ENCODE data around the gene TBC1D2B.
A peak's percentile ranks its signal among the peaks of the same experiment; 100 is the strongest.

TBC1D2B gene

GRCh38 chr15:78076231-78077052 lies 1.1 kb downstream of the TBC1D2B start (continued):
- TF ChIP-seq ZNF677 (tag by site-specific recombination; IDR thresholded peaks at IDR 0.05) (no peak), ZBTB20 (tag by site-specific recombination; IDR thresholded peaks at IDR 0.05) (0 out of 2 replicates have a peak, but pooled peaks have one; percentile 10), ZNF121 (tag by site-specific recombination; IDR thresholded peaks at IDR 0.05) (peak; percentile 99), ZNF174 (tag by site-specific recombination; IDR thresholded peaks at IDR 0.05) (no peak), ZNF664 (tag by site-specific recombination; IDR thresholded peaks at IDR 0.05) (peak; percentile 86), ZNF660 (tag by site-specific recombination; IDR thresholded peaks at IDR 0.05) (no peak), ZNF24 (tag by site-specific recombination; IDR thresholded peaks at IDR 0.05) (0 out of 2 replicates have a peak, but pooled peaks have one; percentile 29), SALL2 (tag by site-specific recombination; IDR thresholded peaks at IDR 0.05; ENCODE audit: borderline replicate concordance) (no peak), ZSCAN18 (tag by site-specific recombination; IDR thresholded peaks at IDR 0.05) (no peak), ZNF548 (tag by site-specific recombination; IDR thresholded peaks at IDR 0.05) (no peak)

- Histone ChIP-seq H3K36me3 (ENCODE audit: control insufficient read depth in 2 of 2, insufficient read depth in 1 of 2, low read length in 2 of 2) (peaks cover 0 to 4% of the 10 kb centered on the region in 2 experiments; a peak in 1 of 3 replicates), H3K4me1 (ENCODE audit: control insufficient read depth, insufficient read depth, low read length) (peaks cover 26% of the 10 kb centered on the region), H3K9me3 (ENCODE audit: control insufficient read depth, insufficient read depth, low read depth, low read length) (no peaks in the 10 kb centered on the region), H3K4me3 (ENCODE audit: low read depth, low read length) (peak overlapping the region; percentile 6), H3K27ac (ENCODE audit: extremely low read depth, low read depth, low read length) (peak overlapping the region; percentile 64)
- ChIA-PET CTCF (interaction anchor here (0.6 to 2.3 kb wide), 8 partner anchors 8 to 1748 kb away, joined by 3 to 12 read pairs (median 4); no protein-coding TSS in a partner anchor), POLR2A (interaction anchor here (0.7 to 1.2 kb wide), 4 partner anchors 13 to 71 kb away, joined by 3 to 4 read pairs (median 3); no protein-coding TSS in a partner anchor)
- TF ChIP-seq ZNF792 (tag by site-specific recombination; IDR thresholded peaks at IDR 0.05) (no peak), ZNF639 (tag by site-specific recombination; IDR thresholded peaks at IDR 0.05) (no peak), ZNF449 (tag by site-specific recombination; IDR thresholded peaks at IDR 0.05) (peak; percentile 100), ZNF248 (tag by site-specific recombination; IDR thresholded peaks at IDR 0.05) (no peak), ZBTB26 (tag by site-specific recombination; optimal IDR thresholded peaks at IDR 0.05) (peak; percentile 21), ZNF426 (tag by site-specific recombination; IDR thresholded peaks at IDR 0.05) (no peak), ZNF621 (tag by site-specific recombination; IDR thresholded peaks at IDR 0.05) (no peak), ZNF221 (tag by site-specific recombination; IDR thresholded peaks at IDR 0.05; ENCODE audit: borderline replicate concordance) (no peak), GLIS2 (tag by site-specific recombination; IDR thresholded peaks at IDR 0.05) (peak; percentile 67; the same call in 1 of the 2 replicates), SETDB1 (IDR thresholded peaks at IDR 0.05; ENCODE audit: insufficient read length, low read length) (no peak), KLF9 (tag by site-specific recombination; IDR thresholded peaks at IDR 0.05; ENCODE audit: low read depth) (no peak), ZNF391 (tag by site-specific recombination; IDR thresholded peaks at IDR 0.05; ENCODE audit: borderline replicate concordance, low read depth) (no peak), ZNF658 (tag by site-specific recombination; IDR thresholded peaks at IDR 0.05) (no peak), ZNF404 (tag by site-specific recombination; IDR thresholded peaks at IDR 0.05) (no peak), ZNF362 (tag by site-specific recombination; IDR thresholded peaks at IDR 0.05) (no peak), HOXA7 (CRISPR knock-in tag; IDR thresholded peaks at IDR 0.05; ENCODE audit: borderline replicate concordance) (no peak), RBAK (tag by site-specific recombination; IDR thresholded peaks at IDR 0.05) (no peak), ZNF433 (tag by site-specific recombination; IDR thresholded peaks at IDR 0.05; ENCODE audit: low read depth) (no peak), ZNF585B (tag by site-specific recombination; IDR thresholded peaks at IDR 0.05) (no peak)
Measured at GRCh38 chr15:78075490-78076230, 1.9 kb downstream of the TBC1D2B start.

All from HEK293 (cell line).